Vagina (tissue), 2 donors: Measurements from ENCODE around the gene CALN1.

Source experiments
- CTCF ChIP-seq, 3 experiments: fragments of 450-650 bp in 2 of 3; fragments of 200-600 bp in 1 of 3; sonication (generic) in 1 of 3; IDR thresholded peaks; one replicate each; pipeline ENCODE4 v1.5.1; 2017 to 2019; ENCODE audit warnings: antibody characterized with exemption in 3 of 3, mild to moderate bottlenecking in 2 of 3, moderate library complexity in 2 of 3
- POLR2A ChIP-seq, 2 donors: fragments of 450-650 bp; IDR thresholded peaks; one replicate each; pipeline ENCODE4 v1.6.1; 2017; ENCODE audit warnings: antibody characterized with exemption in 2 of 2, mild to moderate bottlenecking in 2 of 2, moderate library complexity in 2 of 2

GRCh38 chr7:72111086-72111485 lies 301.1 kb downstream of the CALN1 start:
- TF ChIP-seq CTCF (IDR thresholded peaks at IDR 0.05), result no peak
- no peak for TF ChIP-seq POLR2A (IDR thresholded peaks at IDR 0.05)
